NOMO-1 (cell line): ENCODE measurements around the gene TCTN3.
"Not testable (repeated sequence)": the region's sequence is repeated elsewhere in the genome, so short reads cannot be mapped to it uniquely, and the experiment has no call there.

ENCODE experiments used
- DNase-seq, 2 experiments: peaks; one replicate each; lab custom pipeline; 2025; ENCODE audit not compliant: unreplicated experiment in 2 of 2; lab: John Stamatoyannopoulos, UW

Gene TCTN3

DNA sequence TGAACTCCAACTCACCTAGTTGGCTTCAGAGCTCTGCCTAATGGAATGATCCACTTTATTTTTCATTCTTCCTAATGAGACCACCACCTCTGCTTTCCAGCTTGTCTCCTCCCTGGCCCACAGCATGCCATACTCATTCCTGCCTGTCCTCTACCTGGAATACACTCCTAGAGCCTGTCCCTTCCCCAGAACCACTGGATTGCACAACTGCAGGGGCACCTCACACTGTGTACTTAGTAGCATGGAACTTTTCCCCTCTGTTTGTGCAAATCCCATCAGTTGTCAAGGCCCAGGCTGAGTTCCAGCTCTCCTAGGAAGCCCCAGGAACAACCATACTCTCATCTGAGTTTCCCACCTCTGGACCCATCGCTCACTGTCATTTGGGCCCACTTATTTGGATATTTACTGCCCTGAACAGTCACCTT, 52.8 kb downstream of the TCTN3 start:
- DNase-seq = no peak

DNA sequence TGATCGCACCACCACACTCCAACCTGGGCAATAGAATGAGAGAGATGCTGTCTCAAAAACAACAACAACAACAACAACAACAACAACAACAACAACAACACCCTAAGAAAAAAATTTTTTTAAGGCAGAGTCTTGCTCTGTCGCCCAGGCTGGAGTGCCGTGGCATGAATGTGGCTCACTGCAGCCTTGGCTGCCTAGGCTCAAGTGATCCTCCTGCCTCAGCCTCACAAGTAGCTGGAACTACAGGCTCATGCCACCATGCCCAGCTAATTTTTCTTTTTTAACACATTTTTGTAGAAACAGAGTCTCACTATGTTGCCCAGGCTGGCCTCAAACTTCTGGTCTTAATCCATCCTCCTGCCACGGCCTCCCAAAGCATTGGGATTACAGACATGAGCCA, 55.8 kb downstream of the TCTN3 start:
- no peak for DNase-seq

DNA sequence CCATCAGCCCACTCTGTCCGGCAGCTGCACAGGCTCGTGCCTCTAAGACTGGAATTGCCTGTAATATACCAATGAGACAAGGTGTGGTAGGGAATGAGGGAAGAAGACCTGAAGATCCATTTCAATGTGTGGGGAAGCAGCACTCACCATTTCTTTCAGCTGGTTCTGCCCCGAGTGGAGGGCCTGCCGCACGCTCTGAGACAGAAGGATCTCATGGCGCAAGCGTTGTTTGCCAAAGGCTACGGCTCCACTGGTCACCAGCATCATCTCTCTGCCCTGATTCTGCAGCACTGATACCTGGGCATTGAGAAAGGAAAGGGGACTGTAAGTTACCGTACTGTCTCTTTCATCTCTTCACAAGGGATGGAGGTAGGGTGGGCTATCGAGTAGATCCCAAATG, 56.6 kb downstream of the TCTN3 start:
- no peak for DNase-seq

DNA sequence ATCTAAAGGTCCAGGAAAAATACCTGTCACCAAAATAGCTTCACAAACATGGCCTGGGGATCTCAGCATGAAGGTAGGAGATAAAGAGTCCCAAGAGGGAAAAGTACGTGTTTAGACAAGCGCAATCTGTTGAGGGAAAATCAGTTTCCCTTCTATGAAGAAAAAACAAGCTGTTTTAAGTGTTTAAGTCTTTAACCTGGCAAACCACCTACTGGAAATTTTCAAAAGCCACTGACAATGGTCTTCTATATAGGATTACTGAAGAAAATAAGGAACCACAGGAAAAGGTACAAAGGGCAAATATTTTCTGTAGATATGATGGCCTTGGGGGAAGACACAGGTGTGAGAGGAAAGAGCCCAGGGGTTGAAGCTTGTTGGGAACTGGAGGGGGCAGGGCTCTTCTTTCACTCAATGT, 58.4 kb downstream of the TCTN3 start:
- no peak for DNase-seq

DNA sequence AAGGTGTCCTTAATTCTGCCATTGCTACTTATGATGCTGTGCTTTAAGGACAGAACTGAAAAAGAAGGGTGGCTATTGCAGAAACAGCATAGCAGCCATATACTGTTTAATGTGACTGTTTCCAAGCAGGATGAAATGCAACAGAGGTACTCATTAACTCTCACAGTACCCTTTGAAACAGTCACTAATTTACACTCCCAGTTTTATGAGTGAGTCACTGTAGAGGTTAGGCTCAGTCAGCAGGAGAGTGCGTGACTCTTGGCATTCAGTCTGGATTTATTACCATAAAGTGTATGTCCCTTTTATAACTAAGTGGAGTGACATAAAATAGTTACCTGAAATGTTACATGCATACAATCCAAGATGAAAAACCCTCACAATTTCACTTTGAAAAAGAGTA, 64.9 kb downstream of the TCTN3 start:
- DNase-seq = no peak

DNA sequence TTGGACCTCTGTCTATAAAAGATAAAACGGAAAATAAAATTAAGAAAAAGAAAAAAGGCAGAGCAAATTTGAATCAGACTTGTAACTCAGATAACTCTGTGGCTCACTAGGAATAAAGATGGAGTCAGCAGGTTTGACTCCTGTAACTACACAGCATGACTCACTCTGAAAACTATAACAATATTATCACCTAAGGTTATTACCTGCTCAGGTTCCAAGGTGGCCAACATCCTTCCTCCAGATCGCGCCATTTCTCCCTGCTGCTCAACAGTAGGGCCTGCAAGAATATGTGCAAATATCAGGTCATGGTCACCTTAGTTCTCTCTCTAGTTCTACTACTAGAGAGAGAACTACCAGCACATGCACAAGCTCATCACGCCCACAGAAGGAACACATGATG, 67.2 kb downstream of the TCTN3 start:
- no peak for DNase-seq

DNA sequence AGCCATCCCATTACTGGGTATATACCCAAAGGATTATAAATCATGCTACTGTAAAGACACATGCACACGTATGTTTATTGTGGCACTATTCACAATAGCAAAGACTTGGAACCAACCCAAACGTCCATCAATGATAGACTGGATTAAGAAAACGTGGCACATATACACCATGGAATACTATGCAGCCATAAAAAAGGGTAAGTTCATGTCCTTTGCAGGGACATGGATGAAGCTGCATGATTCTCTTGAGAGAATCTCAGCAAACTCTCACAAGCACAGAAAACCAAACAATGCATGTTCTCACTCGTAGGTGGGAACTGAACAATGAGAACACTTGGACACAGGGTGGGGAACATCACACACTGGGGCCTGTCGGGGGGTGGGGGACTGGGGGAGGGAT, 73.3 kb downstream of the TCTN3 start:
- DNase-seq = not testable (repeated sequence)

DNA sequence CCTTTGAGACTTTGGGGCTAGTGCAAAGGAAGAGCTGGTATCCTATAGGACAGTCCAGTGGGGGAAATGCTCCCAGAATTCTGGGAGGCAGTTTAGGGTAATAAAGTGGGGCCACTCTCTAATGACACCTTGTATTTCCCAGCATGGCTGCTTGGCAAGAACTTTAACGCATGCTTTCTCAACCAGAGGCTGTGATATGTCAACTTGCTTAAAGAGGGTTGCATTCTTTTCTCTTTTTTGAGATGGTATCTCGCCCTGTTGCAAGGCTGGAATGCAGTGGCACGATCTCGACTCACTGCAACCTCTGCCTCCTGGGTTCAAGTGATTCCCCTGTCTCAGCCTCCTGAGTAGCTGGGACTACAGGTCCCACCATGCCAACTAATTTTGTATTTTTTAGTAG, 75.6 kb downstream of the TCTN3 start:
- DNase-seq = no peak

DNA sequence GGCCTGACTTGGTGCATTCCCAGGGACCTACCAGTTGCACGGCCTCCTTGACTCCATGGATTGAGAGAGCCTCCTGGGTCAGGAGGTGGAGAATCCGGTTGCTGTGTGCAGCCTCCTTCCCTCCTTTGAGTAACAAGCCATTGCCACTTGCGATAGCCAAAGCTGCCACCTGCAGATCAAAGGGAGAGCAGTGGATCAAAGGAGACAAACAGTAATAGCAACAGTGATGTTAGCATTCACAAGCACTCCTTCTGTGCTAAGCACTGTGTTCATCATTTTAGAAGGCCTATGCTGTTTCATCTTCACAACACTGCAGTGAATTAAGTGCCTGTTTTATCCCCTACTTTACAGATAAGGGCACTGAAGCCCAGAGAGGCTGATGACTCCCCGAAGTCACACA, 77.3 kb downstream of the TCTN3 start:
- DNase-seq = no peak
